GM10266 (cell line): ENCODE data around the gene EPDR1.

ENCODE experiments used
- DNase-seq: peaks from one replicate; pipeline ENCODE4 v3.0.0; 2012; ENCODE audit errors: extremely low spot score
- CTCF ChIP-seq: IDR thresholded peaks from 2 replicates; pipeline ENCODE4 v1.5.1; 2012; ENCODE audit warnings: mild to moderate bottlenecking, low read depth; ENCODE audit not compliant: control insufficient read depth, insufficient read depth; ENCODE audit errors: missing control alignments

EPDR1 gene

GRCh38 chr7:37990337-37990736 lies 69.9 kb downstream of the EPDR1 start:
- no peak for TF ChIP-seq CTCF
- DNase-seq, result no peak

- no peak for DNase-seq
- no peak for TF ChIP-seq CTCF
Observed at GRCh38 chr7:37993060-37993501, 72.6 kb downstream of the EPDR1 start.

- TF ChIP-seq CTCF, result no peak
- no peak for DNase-seq
Observed at GRCh38 chr7:37999673-38000072, 79.2 kb downstream of the EPDR1 start.

- TF ChIP-seq CTCF, result no peak
- no peak for DNase-seq
Observed at GRCh38 chr7:38000272-38000671, 79.8 kb downstream of the EPDR1 start.
